HepG2 (cell line): Measurements from ENCODE around the gene DHX8. TPM values are rescaled to one million over a fixed set of nuclear protein-coding genes. Genes with fewer than 3 reads are reported as not detected.

Experiments used
- ATAC-seq: fragments of 200-7000 bp; cut with Tn5 transposase; 3 replicates; pipeline ENCODE4 v1.9.1; 2020; ENCODE audit warnings: mild to moderate bottlenecking, moderate library complexity
- BruUV-seq: library from RNA; stranded (reverse); fragments of 400-500 nt; replicated peaks from 2 replicates; lab custom pipeline; 2021; lab: Mats Ljungman, UMichigan
- CTCF ChIA-PET: fragments of 300-600 bp; formaldehyde crosslinking; extraction: SDS; loops from one replicate; lab custom pipeline; 2021; ENCODE audit warnings: low total read pairs, inconsistent platforms, low intra/inter-chr PET ratio; lab: Yijun Ruan, JAX
- POLR2A ChIA-PET: fragments of 350-600 bp; sonication (Branson Sonifier 250); formaldehyde crosslinking; loops from one replicate; lab custom pipeline; 2020; ENCODE audit warnings: antibody characterized with exemption, inconsistent platforms; lab: Yijun Ruan, JAX
- DNase-seq: peaks from one replicate; pipeline ENCODE4 v3.0.0-alpha.2; 2015; ENCODE audit warnings: low spot score
- FAIRE-seq: peaks from 3 replicates; lab custom pipeline; 2011; peaks lifted over from hg19 to GRCh38; lab: Jason Lieb, UNC
- H2AFZ ChIP-seq: one replicate; pipeline ENCODE4 v1.6.1; 2011; ENCODE audit warnings: low read length, inconsistent platforms
- H3K27ac ChIP-seq: fragments of 300-600 bp; 3 replicates; pipeline ENCODE4 v1.8.0; 2011; ENCODE audit warnings: mixed run types, mild to moderate bottlenecking, mixed read lengths, low read length, inconsistent platforms; ENCODE audit not compliant: insufficient read depth; ENCODE audit errors: extremely low read length
- H3K27me3 ChIP-seq, 2 experiments: fragments of 200-600 bp in 1 of 2; 2 replicates in 1 of 2; 3 replicates in 1 of 2; pipeline versions ENCODE4 v1.6.0 to v1.8.0; 2011; ENCODE audit warnings: low read length in 2 of 2, mild to moderate bottlenecking in 2 of 2, moderate library complexity in 2 of 2, inconsistent platforms in 1 of 2; ENCODE audit not compliant: insufficient read depth in 2 of 2, control insufficient read depth in 1 of 2
- H3K36me3 ChIP-seq, 2 experiments: fragments of 200-600 bp in 1 of 2; replicated peaks in 1 of 2; 2 replicates in 1 of 2; 3 replicates in 1 of 2; pipeline versions ENCODE4 v1.5.1 to v1.8.0; 2011; ENCODE audit warnings: low read length in 2 of 2, inconsistent platforms in 1 of 2; ENCODE audit not compliant: insufficient read depth in 2 of 2, control insufficient read depth in 1 of 2
- H3K4me1 ChIP-seq: 2 replicates; pipeline ENCODE4 v1.5.1; 2012; ENCODE audit warnings: low read length, inconsistent platforms; ENCODE audit not compliant: insufficient read depth
- H3K4me2 ChIP-seq: 2 replicates; pipeline ENCODE4 v1.6.0; 2011; ENCODE audit warnings: low read depth, low read length, inconsistent platforms
- H3K4me3 ChIP-seq, 3 experiments: fragments of 200-600 bp in 1 of 3; sonication (generic), shearing (Covaris generic) in 1 of 3; replicated peaks in 1 of 3; 2 replicates each; pipeline ENCODE4 v1.5.1; 2011 to 2016; ENCODE audit warnings: low read length in 3 of 3, inconsistent platforms in 2 of 3, low read depth in 2 of 3, mild to moderate bottlenecking in 2 of 3, control low read depth in 1 of 3, mixed read lengths in 1 of 3; ENCODE audit not compliant: insufficient read depth in 1 of 3
- H3K79me2 ChIP-seq: one replicate; pipeline ENCODE4 v1.6.1; 2011; ENCODE audit warnings: low read length, inconsistent platforms; ENCODE audit not compliant: insufficient read depth
- H3K9ac ChIP-seq: 2 replicates; pipeline ENCODE4 v1.6.0; 2011; ENCODE audit warnings: mild to moderate bottlenecking, low read depth, low read length, inconsistent platforms; ENCODE audit not compliant: insufficient read depth
- H3K9me3 ChIP-seq: 2 replicates; pipeline ENCODE4 v1.5.1; 2012; ENCODE audit warnings: mild to moderate bottlenecking, low read length
- H4K20me1 ChIP-seq: 2 replicates; pipeline ENCODE4 v1.6.0; 2011; ENCODE audit warnings: inconsistent platforms, mild to moderate bottlenecking, low read length, moderate library complexity; ENCODE audit not compliant: insufficient read depth
- ARID2 ChIP-seq: sonication (generic); formaldehyde crosslinking; IDR thresholded peaks from 2 replicates; pipeline ENCODE4 v1.8.1; 2022; ENCODE audit warnings: mild to moderate bottlenecking, missing genetic modification reagents, borderline replicate concordance
- CEBPB ChIP-seq: IDR thresholded peaks from 2 replicates; pipeline ENCODE4 v1.6.1; 2011; ENCODE audit warnings: low read depth, low read length, improper control_type of control experiment, borderline replicate concordance
- ETV6 ChIP-seq: sonication (generic); formaldehyde crosslinking; conservative IDR thresholded peaks from 2 replicates; pipeline ENCODE4 v1.4.0; 2020; ENCODE audit warnings: missing genetic modification reagents
- FOXJ3 ChIP-seq: sonication (generic); formaldehyde crosslinking; IDR thresholded peaks from 2 replicates; pipeline ENCODE4 v1.4.0; 2020; ENCODE audit warnings: missing genetic modification reagents, mild to moderate bottlenecking, borderline replicate concordance
- GRHL1 ChIP-seq: sonication (generic); formaldehyde crosslinking; conservative IDR thresholded peaks from 2 replicates; pipeline ENCODE4 v1.8.0; 2022; ENCODE audit warnings: missing genetic modification reagents
- KDM1A ChIP-seq: IDR thresholded peaks from 2 replicates; pipeline ENCODE4 v1.6.1; 2016; ENCODE audit warnings: missing compliant biosample characterization
- PLSCR1 ChIP-seq: sonication (generic); formaldehyde crosslinking; IDR thresholded peaks from 2 replicates; pipeline ENCODE4 v1.5.0; 2020; ENCODE audit warnings: missing genetic modification reagents, mild to moderate bottlenecking, borderline replicate concordance
- SATB2 ChIP-seq: sonication (generic); formaldehyde crosslinking; IDR thresholded peaks from 2 replicates; pipeline ENCODE4 v1.5.0; 2020; ENCODE audit warnings: missing genetic modification reagents
- SNAPC5 ChIP-seq: sonication (generic); formaldehyde crosslinking; IDR thresholded peaks from 2 replicates; pipeline ENCODE4 v1.8.1; 2023; ENCODE audit warnings: mild to moderate bottlenecking, missing genetic modification reagents, borderline replicate concordance
- STAT5B ChIP-seq: sonication (generic); formaldehyde crosslinking; IDR thresholded peaks from 2 replicates; pipeline ENCODE4 v1.4.0; 2020; ENCODE audit warnings: missing genetic modification reagents
- ZMYM2 ChIP-seq: sonication (generic); formaldehyde crosslinking; IDR thresholded peaks from 2 replicates; pipeline ENCODE4 v1.8.0; 2022; ENCODE audit warnings: mild to moderate bottlenecking, missing genetic modification reagents
- ZNF20 ChIP-seq: sonication (generic); formaldehyde crosslinking; IDR thresholded peaks from 2 replicates; pipeline ENCODE4 v1.4.0; 2020; ENCODE audit warnings: mild to moderate bottlenecking, moderate library complexity, missing genetic modification reagents
- ZNF205 ChIP-seq: IDR thresholded peaks from 2 replicates; pipeline ENCODE4 v1.6.1; 2018; ENCODE audit warnings: missing biosample characterization, missing genetic modification reagents
- ZNF224 ChIP-seq: sonication (generic); formaldehyde crosslinking; IDR thresholded peaks from 2 replicates; pipeline ENCODE4 v1.5.0; 2020; ENCODE audit warnings: mild to moderate bottlenecking, missing genetic modification reagents
- ZNF326 ChIP-seq: sonication (generic); formaldehyde crosslinking; IDR thresholded peaks from 2 replicates; pipeline ENCODE4 v1.4.0; 2020; ENCODE audit warnings: missing genetic modification reagents, borderline replicate concordance
- ZNF446 ChIP-seq: sonication (generic); formaldehyde crosslinking; IDR thresholded peaks from 2 replicates; pipeline ENCODE4 v1.5.0; 2020; ENCODE audit warnings: mild to moderate bottlenecking, missing genetic modification reagents
- ZNF639 ChIP-seq: conservative IDR thresholded peaks from 2 replicates; pipeline ENCODE4 v1.6.1; 2018; ENCODE audit warnings: missing genetic modification reagents
- ZNF883 ChIP-seq: sonication (generic); formaldehyde crosslinking; IDR thresholded peaks from 2 replicates; pipeline ENCODE4 v1.5.1; 2020; ENCODE audit warnings: mild to moderate bottlenecking, missing genetic modification reagents; ENCODE audit errors: not compliant biosample characterization
- ZSCAN22 ChIP-seq: sonication (generic); formaldehyde crosslinking; IDR thresholded peaks from 2 replicates; pipeline ENCODE4 v1.4.0; 2020; ENCODE audit warnings: mild to moderate bottlenecking, missing genetic modification reagents
- WGBS: methylation state at CpG from one replicate; pipeline ENCODE4 v1.1.6; 2017; ENCODE audit warnings: low lambda C conversion rate; 5-methylcytosine and 5-hydroxymethylcytosine counted together
- in situ Hi-C: cut with HindIII; loops from 2 replicates; pipeline ENCODE4 v1.10.0; 2017; ENCODE audit warnings: low pct_unique_long_range_greater_than_20kb; ENCODE audit not compliant: extremely low pct_ligation_motif_present
- intact Hi-C: fragments of 100-400 bp; cut with micrococcal nuclease; formaldehyde crosslinking; loops from one replicate; pipeline ENCODE4 v1.10.0; 2022; ENCODE audit not compliant: unreplicated experiment
- polyA plus RNA-seq, 8 experiments: library from polyadenylated mRNA; depleted of rRNA in 3 of 8; stranded (reverse) in 7 of 8; unstranded in 1 of 8; fragments of >200 nt; fragmentation: Illumina TruSeq in 4 of 8; extraction: Trizol in 4 of 8; gene quantifications; 2 replicates each; pipeline versions ENCODE4 v1.2.1 to v1.2.3, GENCODE V29; 2011 to 2016; ENCODE audit warnings: low read depth in 4 of 8, missing spikeins in 1 of 8, mixed read lengths in 1 of 8; ENCODE audit not compliant: insufficient read depth in 1 of 8
- total RNA-seq, 5 experiments: library from RNA; depleted of rRNA; stranded (reverse); fragments of >200 nt; fragmentation: Illumina TruSeq; extraction: Trizol; gene quantifications; 2 replicates each; pipeline ENCODE4 v1.2.3, GENCODE V29; 2016; ENCODE audit warnings: low read depth in 1 of 5

Gene DHX8
- total and polyA plus RNA-seq, 2 of the 13 experiments (the other 11 are each of a cell fraction or from before 2014, with no cell fraction given), result 24.8 to 48.9 TPM

GRCh38 chr17:43456029-43456428, 27.7 kb upstream of the DHX8 start (continued):
- TF ChIP-seq ZMYM2 (CRISPR knock-in tag) (0 out of 2 replicates have a peak, but pooled peaks have one; percentile 43), FOXJ3 (CRISPR knock-in tag) (no peak), ZNF446 (CRISPR knock-in tag) (no peak), ZNF224 (CRISPR knock-in tag) (0 out of 2 replicates have a peak, but pooled peaks have one; percentile 3), KDM1A (CRISPR knock-in tag) (0 out of 2 replicates have a peak, but pooled peaks have one; percentile 46), CEBPB (peak; percentile 63), ZSCAN22 (no peak)

- Histone ChIP-seq H3K27me3 (no peaks in the 10 kb centered on the region), H3K4me2 (peak overlapping the region; percentile 64), H3K9ac (peak overlapping the region; percentile 53), H2AFZ (no peak overlapping the region), H3K79me2 (no peaks in the 10 kb centered on the region), H4K20me1 (no peaks in the 10 kb centered on the region), H3K4me3 (peak overlapping the region in 1 of 3 experiments; percentile 17; a peak in 1 of 6 replicates), H3K9me3 (no peaks in the 10 kb centered on the region), H3K4me1 (peaks cover 79% of the 10 kb centered on the region), H3K27ac (peak overlapping the region; percentile 83), H3K36me3 (no peaks in the 10 kb centered on the region)
- ATAC-seq, result peak; percentile 95
- intact Hi-C loops, result loop anchor here (1.0 kb wide), 1 partner anchor 9 kb away; no protein-coding TSS in a partner anchor
- CTCF ChIA-PET, result no interaction called here
- POLR2A ChIA-PET, result interaction anchor here (0.6 to 4.9 kb wide), 31 partner anchors 8 to 632 kb away, joined by 3 to 65 read pairs (median 5); partner anchors contain the start of genes ARL4D, DHX8 and ETV4
- in situ Hi-C loops, result no loop called here
- BruUV-seq, result no TSS peak
- 4% methylated on average over 7 of the region's 7 CpGs for WGBS
- DNase-seq, result peak; percentile 100
- FAIRE-seq, result peak; percentile 98
- TF ChIP-seq ZNF326 (CRISPR knock-in tag) (no peak), GRHL1 (CRISPR knock-in tag) (no peak), ZNF639 (CRISPR knock-in tag) (0 out of 2 replicates have a peak, but pooled peaks have one; percentile 56), SATB2 (CRISPR knock-in tag) (peak; percentile 83), STAT5B (CRISPR knock-in tag) (0 out of 2 replicates have a peak, but pooled peaks have one; percentile 17), PLSCR1 (CRISPR knock-in tag) (no peak), ZNF20 (CRISPR knock-in tag) (no peak), ARID2 (CRISPR knock-in tag) (0 out of 2 replicates have a peak, but pooled peaks have one; percentile 62), ETV6 (no peak), ZNF205 (CRISPR knock-in tag) (peak; percentile 88), SNAPC5 (0 out of 2 replicates have a peak, but pooled peaks have one; percentile 89), ZNF883 (CRISPR knock-in tag) (no peak)
Measured at GRCh38 chr17:43456661-43457361, 27.0 kb upstream of the DHX8 start.
